GM12878 (cell line): ENCODE measurements around the gene RPS16. TPM values are rescaled to one million over a fixed set of nuclear protein-coding genes. Genes with fewer than 3 reads are reported as not detected.

Source experiments
- ATAC-seq: fragments of 200-7000 bp; cut with Tn5 transposase; 3 replicates; pipeline ENCODE4 v1.9.1; 2020; ENCODE audit warnings: mild to moderate bottlenecking, moderate library complexity
- BruUV-seq: library from RNA; stranded (reverse); fragments of 400-500 nt; replicated peaks from 2 replicates; lab custom pipeline; 2021; lab: Mats Ljungman, UMichigan
- CTCF ChIA-PET: fragments of 300-600 bp; sonication (Branson Sonifier 250); formaldehyde crosslinking; extraction: SDS; loops from one replicate; lab custom pipeline; 2021; ENCODE audit warnings: inconsistent platforms; lab: Yijun Ruan, JAX
- POLR2A ChIA-PET: fragments of 350-600 bp; formaldehyde crosslinking; extraction: SDS; loops from one replicate; lab custom pipeline; 2021; ENCODE audit warnings: inconsistent platforms; lab: Charles Lee
- RAD21 ChIA-PET: fragments of 300-600 bp; sonication (Branson Sonifier 250); formaldehyde crosslinking; loops from one replicate; lab custom pipeline; 2023; ENCODE audit warnings: antibody characterized with exemption; ENCODE audit not compliant: unreplicated experiment; lab: Charles Lee
- SMC1A ChIA-PET: fragments of 300-600 bp; sonication (Branson Sonifier 250); formaldehyde crosslinking; loops from one replicate; lab custom pipeline; 2023; ENCODE audit not compliant: unreplicated experiment, uncharacterized antibody; lab: Charles Lee
- DNase-seq: peaks from one replicate; pipeline ENCODE4 v3.0.0-alpha.2; 2011; ENCODE audit warnings: low read depth, low spot score
- FAIRE-seq: peaks from 3 replicates; lab custom pipeline; 2011; peaks lifted over from hg19 to GRCh38; lab: Jason Lieb, UNC
- H2AFZ ChIP-seq: 2 replicates; pipeline ENCODE4 v1.6.0; 2011; ENCODE audit warnings: low read depth, low read length, control low read depth; ENCODE audit not compliant: control insufficient read depth
- H3K27ac ChIP-seq: 2 replicates; pipeline ENCODE4 v1.5.1; 2011; ENCODE audit warnings: control low read depth; ENCODE audit not compliant: control insufficient read depth, insufficient read depth
- H3K27me3 ChIP-seq, 2 experiments: replicated peaks in 1 of 2; 2 replicates each; pipeline versions ENCODE4 v1.6.0 to v1.6.1; 2011; ENCODE audit warnings: low read length in 1 of 2; ENCODE audit not compliant: control insufficient read depth in 2 of 2, insufficient read depth in 2 of 2
- H3K36me3 ChIP-seq, 2 experiments: 2 replicates each; pipeline ENCODE4 v1.5.1; 2011; ENCODE audit warnings: low read length in 1 of 2; ENCODE audit not compliant: control insufficient read depth in 2 of 2, insufficient read depth in 2 of 2
- H3K4me1 ChIP-seq: 2 replicates; pipeline ENCODE4 v1.6.1; 2011; ENCODE audit warnings: mild to moderate bottlenecking, low read length, moderate library complexity, mixed read lengths; ENCODE audit not compliant: control insufficient read depth, insufficient read depth
- H3K4me2 ChIP-seq: 2 replicates; pipeline ENCODE4 v1.6.0; 2011; ENCODE audit warnings: control low read depth; ENCODE audit not compliant: control insufficient read depth, insufficient read depth
- H3K4me3 ChIP-seq: fragments of 200-600 bp; sonication (generic); 2 replicates; pipeline ENCODE4 v1.5.1; 2016
- H3K79me2 ChIP-seq: 2 replicates; pipeline ENCODE4 v1.6.0; 2011; ENCODE audit warnings: low read length; ENCODE audit not compliant: control insufficient read depth, insufficient read depth
- H3K9ac ChIP-seq: 2 replicates; pipeline ENCODE4 v1.8.0; 2011; ENCODE audit warnings: low read length, control low read depth, mixed read lengths; ENCODE audit not compliant: control insufficient read depth, insufficient read depth
- H3K9me3 ChIP-seq: replicated peaks from 3 replicates; pipeline ENCODE4 v1.5.1; 2011; ENCODE audit warnings: mild to moderate bottlenecking, low read length; ENCODE audit not compliant: control insufficient read depth, insufficient read depth
- H4K20me1 ChIP-seq: 2 replicates; pipeline ENCODE4 v1.6.0; 2011; ENCODE audit not compliant: control insufficient read depth, insufficient read depth
- CBX3 ChIP-seq: fragments of 200-600 bp; sonication (generic); IDR thresholded peaks from 2 replicates; pipeline ENCODE4 v1.6.1; 2016; ENCODE audit warnings: low read depth, borderline replicate concordance
- CHD1 ChIP-seq: IDR thresholded peaks from 2 replicates; pipeline ENCODE4 v1.6.1; 2012; ENCODE audit warnings: low read depth, low read length, improper control_type of control experiment
- CREB1 ChIP-seq: IDR thresholded peaks from 2 replicates; pipeline ENCODE4 v1.6.1; 2012; ENCODE audit warnings: low read depth, mild to moderate bottlenecking, inconsistent platforms
- EED ChIP-seq: sonication (generic); IDR thresholded peaks from 2 replicates; pipeline ENCODE4 v1.6.1; 2016; ENCODE audit warnings: antibody characterized with exemption, low read depth
- ESRRA ChIP-seq: IDR thresholded peaks from 2 replicates; pipeline ENCODE4 v1.6.1; 2012; ENCODE audit warnings: mild to moderate bottlenecking, low read length, improper control_type of control experiment
- EZH2 ChIP-seq: IDR thresholded peaks from 2 replicates; pipeline ENCODE4 v1.6.1; 2012; ENCODE audit warnings: low read depth, mild to moderate bottlenecking, control low read depth, inconsistent platforms, low read length, borderline replicate concordance; ENCODE audit not compliant: control insufficient read depth
- HDAC2 ChIP-seq: fragments of 200-600 bp; sonication (generic); IDR thresholded peaks from 2 replicates; pipeline ENCODE4 v1.6.1; 2017
- KAT2A ChIP-seq: conservative IDR thresholded peaks from 2 replicates; pipeline ENCODE4 v1.6.1; 2011; ENCODE audit warnings: low read depth, low read length; ENCODE audit not compliant: control insufficient read depth
- POLR2AphosphoS5 ChIP-seq: IDR thresholded peaks from 2 replicates; pipeline ENCODE4 v1.6.1; 2011; ENCODE audit warnings: mild to moderate bottlenecking, low read length, inconsistent platforms
- WGBS: methylation state at CpG from one replicate; pipeline ENCODE4 v1.1.6; 2016; ENCODE audit warnings: low lambda C conversion rate; ENCODE audit not compliant: insufficient replicate concordance, insufficient coverage; ENCODE audit errors: missing lambda C conversion rate; 5-methylcytosine and 5-hydroxymethylcytosine counted together
- in situ Hi-C: fragments of 300-500 bp; cut with MboI; formaldehyde crosslinking; loops from 9 replicates; pipeline ENCODE4 v1.14.3; 2018; ENCODE audit warnings: mixed read lengths
- intact Hi-C: fragments of 100-400 bp; cut with micrococcal nuclease; formaldehyde crosslinking; loops from one replicate; pipeline ENCODE4 v1.14.2; 2022; ENCODE audit not compliant: unreplicated experiment
- polyA plus RNA-seq, 11 experiments: library from polyadenylated mRNA; depleted of rRNA in 4 of 11; unstranded in 6 of 11; stranded (reverse) in 5 of 11; fragments of >200 nt; fragmentation: Nextera tagmentation in 4 of 11; fragmentation: Illumina TruSeq in 1 of 11; extraction: Ambion mirVana in 4 of 11; extraction: Trizol in 1 of 11; gene quantifications; 1 replicate in 1 of 11; 2 replicates in 10 of 11; pipeline versions ENCODE4 v1.2.1 to v1.2.3, GENCODE V29; 2011 to 2016; ENCODE audit warnings: inconsistent platforms in 2 of 11, missing spikeins in 2 of 11, low read depth in 1 of 11
- total RNA-seq, 4 experiments: library from RNA; depleted of rRNA in 3 of 4; stranded (reverse); fragments of >200 nt in 3 of 4; fragmentation: Illumina TruSeq in 1 of 4; extraction: Trizol in 1 of 4; gene quantifications; 2 replicates each; pipeline versions ENCODE4 v1.2.1 to v1.2.3, GENCODE V29; 2013 to 2021
- TF ChIP-seq, protein P1 (sequence below), 3 experiments: IDR thresholded peaks in 2 of 3; conservative IDR thresholded peaks in 1 of 3; 2 replicates each; pipeline ENCODE4 v1.5.1; 2011; ENCODE audit warnings: low read depth in 3 of 3, low read length in 3 of 3, mild to moderate bottlenecking in 3 of 3, control low read depth in 2 of 3, moderate library complexity in 2 of 3, inconsistent platforms in 1 of 3, mixed read lengths in 1 of 3; ENCODE audit not compliant: control insufficient read depth in 2 of 3, insufficient read depth in 1 of 3; ENCODE audit errors: extremely low read depth in 1 of 3
- TF ChIP-seq, protein P2 (sequence below): IDR thresholded peaks from 2 replicates; pipeline ENCODE4 v1.6.1; 2011; ENCODE audit warnings: low read depth, low read length, improper control_type of control experiment, borderline replicate concordance
- TF ChIP-seq, protein P3 (sequence below): fragments of 450-650 bp; IDR thresholded peaks from 2 replicates; pipeline ENCODE4 v1.6.1; 2017; ENCODE audit warnings: mild to moderate bottlenecking, moderate library complexity
- TF ChIP-seq, protein P4 (sequence below): fragments of 450-650 bp; IDR thresholded peaks from 2 replicates; pipeline ENCODE4 v1.6.1; 2017; ENCODE audit warnings: mild to moderate bottlenecking, moderate library complexity

RPS16 gene
- total and polyA plus RNA-seq, 10 of the 15 experiments (the other 5 are each of a cell fraction or from before 2014, with no cell fraction given), result 148 to 4,810 (median 2,343) TPM

DNA sequence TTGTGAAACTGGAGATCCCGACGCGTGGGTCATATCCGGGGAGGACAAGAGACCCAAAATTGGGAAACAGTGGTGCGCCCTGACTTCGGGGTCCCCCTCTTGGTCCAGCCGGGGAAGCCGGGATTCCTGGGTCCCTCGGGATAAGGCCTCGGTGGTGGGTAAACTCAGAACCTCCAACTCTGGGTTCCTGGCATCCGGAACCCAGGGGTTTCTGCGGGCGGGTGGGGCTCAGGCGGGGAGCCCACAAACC, 28.4 kb downstream of the RPS16 start:
- H4K20me1 ChIP-seq, result no peaks in the 10 kb centered on the region
- ChIA-PET SMC1A (interaction anchor here (1.4 to 3.0 kb wide), 2 partner anchors 9 to 16 kb away, joined by 4 to 18 read pairs; partner anchors contain the start of genes MED29 and PAF1), CTCF (interaction anchor here (1.4 kb wide), 1 partner anchor 10 kb away, joined by 14 read pairs; no protein-coding TSS in a partner anchor), POLR2A (interaction anchor here (1.2 to 3.9 kb wide), 5 partner anchors 10 to 783 kb away, joined by 3 to 39 read pairs (median 4); partner anchors contain the start of genes MED29, PAF1, RPS16 and SUPT5H), RAD21 (interaction anchor here (1.0 to 4.5 kb wide), 2 partner anchors 9 to 65 kb away, joined by 3 to 37 read pairs; partner anchors contain the start of gene SAMD4B)
- no peak for ATAC-seq
- no peak overlapping the region for H2AFZ ChIP-seq
- no TSS peak for BruUV-seq
- peaks cover 40% of the 10 kb centered on the region for H3K4me1 ChIP-seq
- no peak for TF ChIP-seq KAT2A
- no peak for TF ChIP-seq EZH2
- TF ChIP-seq EED, result no peak
- TF ChIP-seq, protein P1, sequence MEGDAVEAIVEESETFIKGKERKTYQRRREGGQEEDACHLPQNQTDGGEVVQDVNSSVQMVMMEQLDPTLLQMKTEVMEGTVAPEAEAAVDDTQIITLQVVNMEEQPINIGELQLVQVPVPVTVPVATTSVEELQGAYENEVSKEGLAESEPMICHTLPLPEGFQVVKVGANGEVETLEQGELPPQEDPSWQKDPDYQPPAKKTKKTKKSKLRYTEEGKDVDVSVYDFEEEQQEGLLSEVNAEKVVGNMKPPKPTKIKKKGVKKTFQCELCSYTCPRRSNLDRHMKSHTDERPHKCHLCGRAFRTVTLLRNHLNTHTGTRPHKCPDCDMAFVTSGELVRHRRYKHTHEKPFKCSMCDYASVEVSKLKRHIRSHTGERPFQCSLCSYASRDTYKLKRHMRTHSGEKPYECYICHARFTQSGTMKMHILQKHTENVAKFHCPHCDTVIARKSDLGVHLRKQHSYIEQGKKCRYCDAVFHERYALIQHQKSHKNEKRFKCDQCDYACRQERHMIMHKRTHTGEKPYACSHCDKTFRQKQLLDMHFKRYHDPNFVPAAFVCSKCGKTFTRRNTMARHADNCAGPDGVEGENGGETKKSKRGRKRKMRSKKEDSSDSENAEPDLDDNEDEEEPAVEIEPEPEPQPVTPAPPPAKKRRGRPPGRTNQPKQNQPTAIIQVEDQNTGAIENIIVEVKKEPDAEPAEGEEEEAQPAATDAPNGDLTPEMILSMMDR (IDR thresholded peaks at IDR 0.05 in 2 of 3, conservative IDR thresholded peaks at IDR 0.05 in 1 of 3; ENCODE audit: control insufficient read depth in 2 of 3, extremely low read depth in 1 of 3, insufficient read depth in 1 of 3, low read depth in 3 of 3, low read length in 3 of 3), result no peak
- no peak for TF ChIP-seq CBX3
- TF ChIP-seq, protein P2, sequence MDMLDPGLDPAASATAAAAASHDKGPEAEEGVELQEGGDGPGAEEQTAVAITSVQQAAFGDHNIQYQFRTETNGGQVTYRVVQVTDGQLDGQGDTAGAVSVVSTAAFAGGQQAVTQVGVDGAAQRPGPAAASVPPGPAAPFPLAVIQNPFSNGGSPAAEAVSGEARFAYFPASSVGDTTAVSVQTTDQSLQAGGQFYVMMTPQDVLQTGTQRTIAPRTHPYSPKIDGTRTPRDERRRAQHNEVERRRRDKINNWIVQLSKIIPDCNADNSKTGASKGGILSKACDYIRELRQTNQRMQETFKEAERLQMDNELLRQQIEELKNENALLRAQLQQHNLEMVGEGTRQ, result no peak
- TF ChIP-seq ESRRA, result no peak
- TF ChIP-seq HDAC2, result no peak
- TF ChIP-seq, protein P3, sequence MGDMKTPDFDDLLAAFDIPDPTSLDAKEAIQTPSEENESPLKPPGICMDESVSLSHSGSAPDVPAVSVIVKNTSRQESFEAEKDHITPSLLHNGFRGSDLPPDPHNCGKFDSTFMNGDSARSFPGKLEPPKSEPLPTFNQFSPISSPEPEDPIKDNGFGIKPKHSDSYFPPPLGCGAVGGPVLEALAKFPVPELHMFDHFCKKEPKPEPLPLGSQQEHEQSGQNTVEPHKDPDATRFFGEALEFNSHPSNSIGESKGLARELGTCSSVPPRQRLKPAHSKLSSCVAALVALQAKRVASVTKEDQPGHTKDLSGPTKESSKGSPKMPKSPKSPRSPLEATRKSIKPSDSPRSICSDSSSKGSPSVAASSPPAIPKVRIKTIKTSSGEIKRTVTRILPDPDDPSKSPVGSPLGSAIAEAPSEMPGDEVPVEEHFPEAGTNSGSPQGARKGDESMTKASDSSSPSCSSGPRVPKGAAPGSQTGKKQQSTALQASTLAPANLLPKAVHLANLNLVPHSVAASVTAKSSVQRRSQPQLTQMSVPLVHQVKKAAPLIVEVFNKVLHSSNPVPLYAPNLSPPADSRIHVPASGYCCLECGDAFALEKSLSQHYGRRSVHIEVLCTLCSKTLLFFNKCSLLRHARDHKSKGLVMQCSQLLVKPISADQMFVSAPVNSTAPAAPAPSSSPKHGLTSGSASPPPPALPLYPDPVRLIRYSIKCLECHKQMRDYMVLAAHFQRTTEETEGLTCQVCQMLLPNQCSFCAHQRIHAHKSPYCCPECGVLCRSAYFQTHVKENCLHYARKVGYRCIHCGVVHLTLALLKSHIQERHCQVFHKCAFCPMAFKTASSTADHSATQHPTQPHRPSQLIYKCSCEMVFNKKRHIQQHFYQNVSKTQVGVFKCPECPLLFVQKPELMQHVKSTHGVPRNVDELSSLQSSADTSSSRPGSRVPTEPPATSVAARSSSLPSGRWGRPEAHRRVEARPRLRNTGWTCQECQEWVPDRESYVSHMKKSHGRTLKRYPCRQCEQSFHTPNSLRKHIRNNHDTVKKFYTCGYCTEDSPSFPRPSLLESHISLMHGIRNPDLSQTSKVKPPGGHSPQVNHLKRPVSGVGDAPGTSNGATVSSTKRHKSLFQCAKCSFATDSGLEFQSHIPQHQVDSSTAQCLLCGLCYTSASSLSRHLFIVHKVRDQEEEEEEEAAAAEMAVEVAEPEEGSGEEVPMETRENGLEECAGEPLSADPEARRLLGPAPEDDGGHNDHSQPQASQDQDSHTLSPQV, result no peak
- no peak for TF ChIP-seq CHD1
- TF ChIP-seq, protein P4, sequence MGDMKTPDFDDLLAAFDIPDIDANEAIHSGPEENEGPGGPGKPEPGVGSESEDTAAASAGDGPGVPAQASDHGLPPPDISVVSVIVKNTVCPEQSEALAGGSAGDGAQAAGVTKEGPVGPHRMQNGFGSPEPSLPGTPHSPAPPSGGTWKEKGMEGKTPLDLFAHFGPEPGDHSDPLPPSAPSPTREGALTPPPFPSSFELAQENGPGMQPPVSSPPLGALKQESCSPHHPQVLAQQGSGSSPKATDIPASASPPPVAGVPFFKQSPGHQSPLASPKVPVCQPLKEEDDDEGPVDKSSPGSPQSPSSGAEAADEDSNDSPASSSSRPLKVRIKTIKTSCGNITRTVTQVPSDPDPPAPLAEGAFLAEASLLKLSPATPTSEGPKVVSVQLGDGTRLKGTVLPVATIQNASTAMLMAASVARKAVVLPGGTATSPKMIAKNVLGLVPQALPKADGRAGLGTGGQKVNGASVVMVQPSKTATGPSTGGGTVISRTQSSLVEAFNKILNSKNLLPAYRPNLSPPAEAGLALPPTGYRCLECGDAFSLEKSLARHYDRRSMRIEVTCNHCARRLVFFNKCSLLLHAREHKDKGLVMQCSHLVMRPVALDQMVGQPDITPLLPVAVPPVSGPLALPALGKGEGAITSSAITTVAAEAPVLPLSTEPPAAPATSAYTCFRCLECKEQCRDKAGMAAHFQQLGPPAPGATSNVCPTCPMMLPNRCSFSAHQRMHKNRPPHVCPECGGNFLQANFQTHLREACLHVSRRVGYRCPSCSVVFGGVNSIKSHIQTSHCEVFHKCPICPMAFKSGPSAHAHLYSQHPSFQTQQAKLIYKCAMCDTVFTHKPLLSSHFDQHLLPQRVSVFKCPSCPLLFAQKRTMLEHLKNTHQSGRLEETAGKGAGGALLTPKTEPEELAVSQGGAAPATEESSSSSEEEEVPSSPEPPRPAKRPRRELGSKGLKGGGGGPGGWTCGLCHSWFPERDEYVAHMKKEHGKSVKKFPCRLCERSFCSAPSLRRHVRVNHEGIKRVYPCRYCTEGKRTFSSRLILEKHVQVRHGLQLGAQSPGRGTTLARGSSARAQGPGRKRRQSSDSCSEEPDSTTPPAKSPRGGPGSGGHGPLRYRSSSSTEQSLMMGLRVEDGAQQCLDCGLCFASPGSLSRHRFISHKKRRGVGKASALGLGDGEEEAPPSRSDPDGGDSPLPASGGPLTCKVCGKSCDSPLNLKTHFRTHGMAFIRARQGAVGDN, result no peak
- no peak for TF ChIP-seq POLR2AphosphoS5
- no peak for TF ChIP-seq CREB1
- peak overlapping the region; percentile 98 for H3K4me3 ChIP-seq
- 2% methylated on average over 14 of the region's 14 CpGs for WGBS
- peaks cover 2 to 6% of the 10 kb centered on the region in 2 experiments; a peak in 2 of 4 replicates for H3K36me3 ChIP-seq
- no peak for DNase-seq
- H3K9ac ChIP-seq, result peak overlapping the region; percentile 80
- H3K9me3 ChIP-seq, result no peaks in the 10 kb centered on the region
- H3K27me3 ChIP-seq, result no peaks in the 10 kb centered on the region
- H3K27ac ChIP-seq, result peak overlapping the region; percentile 100
- in situ Hi-C loops, result no loop called here
- FAIRE-seq, result no peak
- peaks cover 59% of the 10 kb centered on the region for H3K79me2 ChIP-seq
- peak overlapping the region; percentile 76 for H3K4me2 ChIP-seq
- intact Hi-C loops, result loop anchor here (10.0 kb wide), 1 partner anchor 433 kb away; the partner anchor contains the start of gene FBXO17
